ENCODE results near the gene SPRY4.

GRCh38 chr5:142313275-142313674 is 11.5 kb downstream of the SPRY4 start:
- no peak for TF ChIP-seq POLR2A (IDR thresholded peaks at IDR 0.05; ENCODE audit: low read length)
- TF ChIP-seq GATA1 (IDR thresholded peaks at IDR 0.05; ENCODE audit: low read depth, low read length), result no peak
